HL-60 (cell line): Measurements from ENCODE around the gene ARFGEF2.

Experiments used
- DNase-seq, 2 experiments: peaks; one replicate each; pipeline ENCODE4 v3.0.0-alpha.2; 2010 to 2020; ENCODE audit warnings: low read depth in 1 of 2, low spot score in 1 of 2
- H3K27ac ChIP-seq: fragments of 250-450 bp; sonication (Bioruptor Pico); replicated peaks from 2 replicates; pipeline ENCODE4 v1.5.1; 2020; ENCODE audit warnings: mild to moderate bottlenecking, moderate library complexity
- H3K27me3 ChIP-seq: fragments of 250-450 bp; sonication (Bioruptor Pico); 2 replicates; pipeline ENCODE4 v1.5.1; 2021; ENCODE audit warnings: mild to moderate bottlenecking, moderate library complexity; ENCODE audit not compliant: insufficient read depth, poor library complexity, severe bottlenecking
- H3K4me3 ChIP-seq: replicated peaks from 2 replicates; pipeline ENCODE4 v1.5.1; 2011; ENCODE audit warnings: mild to moderate bottlenecking, control low read depth, low read length; ENCODE audit not compliant: insufficient read depth
- GABPA ChIP-seq: IDR thresholded peaks from 2 replicates; pipeline ENCODE4 v1.6.1; 2012; ENCODE audit warnings: low read depth
- POLR2AphosphoS5 ChIP-seq: IDR thresholded peaks from 2 replicates; pipeline ENCODE4 v1.6.1; 2012; ENCODE audit warnings: low read depth
- SPI1 ChIP-seq: IDR thresholded peaks from 2 replicates; pipeline ENCODE4 v1.6.1; 2012; ENCODE audit warnings: low read depth, mild to moderate bottlenecking, borderline replicate concordance
- TF ChIP-seq, protein P1 (sequence below): IDR thresholded peaks from 2 replicates; pipeline ENCODE4 v1.6.1; 2012; ENCODE audit warnings: low read depth; ENCODE audit not compliant: insufficient replicate concordance
- TF ChIP-seq, protein P2 (sequence below): IDR thresholded peaks from one replicate; pipeline ENCODE4 v1.5.1; 2011; ENCODE audit warnings: low read length, control low read depth, inconsistent platforms; ENCODE audit not compliant: insufficient read depth

ARFGEF2 gene

DNA sequence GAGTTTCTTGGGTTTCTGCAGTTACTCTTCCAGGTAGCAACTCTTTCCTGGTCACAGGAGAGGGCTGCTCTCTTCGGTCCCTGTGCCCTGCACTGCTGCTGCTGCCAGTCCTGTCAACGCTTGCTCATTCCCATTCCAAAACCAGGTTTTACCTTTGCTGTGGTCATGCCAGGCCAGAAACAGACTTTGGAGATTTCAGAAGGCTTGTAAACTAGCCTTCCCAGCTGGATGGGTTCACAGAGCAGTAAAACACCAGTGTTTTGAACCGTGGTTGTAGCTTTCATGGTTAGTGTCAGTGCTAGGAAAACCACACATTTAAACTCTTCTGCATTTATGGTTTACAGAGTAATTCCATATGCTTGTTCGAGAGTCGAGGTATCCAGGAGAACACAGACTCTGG lies 16.2 kb downstream of the ARFGEF2 start:
- no peak for DNase-seq

DNA sequence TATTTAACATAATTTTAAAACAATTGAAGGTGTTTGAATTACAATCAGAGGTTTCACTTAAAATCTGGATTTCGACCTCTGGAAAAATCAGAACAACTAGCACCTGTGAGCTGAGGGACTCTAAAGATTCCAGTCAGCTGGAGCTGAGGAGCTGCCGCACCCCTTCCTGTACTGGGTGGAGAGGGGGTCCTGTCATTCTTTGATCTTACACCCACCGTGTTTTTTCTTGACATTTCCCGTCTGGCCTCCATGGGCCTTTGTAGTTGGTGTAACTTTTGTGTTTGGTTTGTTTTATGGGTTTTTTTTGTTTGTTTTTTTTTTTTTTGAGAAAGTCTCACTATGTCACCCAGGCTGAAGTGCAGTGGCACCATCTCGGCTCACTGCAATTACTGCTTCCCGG lies 17.2 kb downstream of the ARFGEF2 start:
- H3K4me3 ChIP-seq = no peak overlapping the region
- no peaks in the 10 kb centered on the region for H3K27me3 ChIP-seq
- TF ChIP-seq, protein P1, sequence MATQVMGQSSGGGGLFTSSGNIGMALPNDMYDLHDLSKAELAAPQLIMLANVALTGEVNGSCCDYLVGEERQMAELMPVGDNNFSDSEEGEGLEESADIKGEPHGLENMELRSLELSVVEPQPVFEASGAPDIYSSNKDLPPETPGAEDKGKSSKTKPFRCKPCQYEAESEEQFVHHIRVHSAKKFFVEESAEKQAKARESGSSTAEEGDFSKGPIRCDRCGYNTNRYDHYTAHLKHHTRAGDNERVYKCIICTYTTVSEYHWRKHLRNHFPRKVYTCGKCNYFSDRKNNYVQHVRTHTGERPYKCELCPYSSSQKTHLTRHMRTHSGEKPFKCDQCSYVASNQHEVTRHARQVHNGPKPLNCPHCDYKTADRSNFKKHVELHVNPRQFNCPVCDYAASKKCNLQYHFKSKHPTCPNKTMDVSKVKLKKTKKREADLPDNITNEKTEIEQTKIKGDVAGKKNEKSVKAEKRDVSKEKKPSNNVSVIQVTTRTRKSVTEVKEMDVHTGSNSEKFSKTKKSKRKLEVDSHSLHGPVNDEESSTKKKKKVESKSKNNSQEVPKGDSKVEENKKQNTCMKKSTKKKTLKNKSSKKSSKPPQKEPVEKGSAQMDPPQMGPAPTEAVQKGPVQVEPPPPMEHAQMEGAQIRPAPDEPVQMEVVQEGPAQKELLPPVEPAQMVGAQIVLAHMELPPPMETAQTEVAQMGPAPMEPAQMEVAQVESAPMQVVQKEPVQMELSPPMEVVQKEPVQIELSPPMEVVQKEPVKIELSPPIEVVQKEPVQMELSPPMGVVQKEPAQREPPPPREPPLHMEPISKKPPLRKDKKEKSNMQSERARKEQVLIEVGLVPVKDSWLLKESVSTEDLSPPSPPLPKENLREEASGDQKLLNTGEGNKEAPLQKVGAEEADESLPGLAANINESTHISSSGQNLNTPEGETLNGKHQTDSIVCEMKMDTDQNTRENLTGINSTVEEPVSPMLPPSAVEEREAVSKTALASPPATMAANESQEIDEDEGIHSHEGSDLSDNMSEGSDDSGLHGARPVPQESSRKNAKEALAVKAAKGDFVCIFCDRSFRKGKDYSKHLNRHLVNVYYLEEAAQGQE = no peak
- TF ChIP-seq SPI1 = no peak
- TF ChIP-seq GABPA = no peak
- TF ChIP-seq POLR2AphosphoS5 = no peak
- TF ChIP-seq, protein P2, sequence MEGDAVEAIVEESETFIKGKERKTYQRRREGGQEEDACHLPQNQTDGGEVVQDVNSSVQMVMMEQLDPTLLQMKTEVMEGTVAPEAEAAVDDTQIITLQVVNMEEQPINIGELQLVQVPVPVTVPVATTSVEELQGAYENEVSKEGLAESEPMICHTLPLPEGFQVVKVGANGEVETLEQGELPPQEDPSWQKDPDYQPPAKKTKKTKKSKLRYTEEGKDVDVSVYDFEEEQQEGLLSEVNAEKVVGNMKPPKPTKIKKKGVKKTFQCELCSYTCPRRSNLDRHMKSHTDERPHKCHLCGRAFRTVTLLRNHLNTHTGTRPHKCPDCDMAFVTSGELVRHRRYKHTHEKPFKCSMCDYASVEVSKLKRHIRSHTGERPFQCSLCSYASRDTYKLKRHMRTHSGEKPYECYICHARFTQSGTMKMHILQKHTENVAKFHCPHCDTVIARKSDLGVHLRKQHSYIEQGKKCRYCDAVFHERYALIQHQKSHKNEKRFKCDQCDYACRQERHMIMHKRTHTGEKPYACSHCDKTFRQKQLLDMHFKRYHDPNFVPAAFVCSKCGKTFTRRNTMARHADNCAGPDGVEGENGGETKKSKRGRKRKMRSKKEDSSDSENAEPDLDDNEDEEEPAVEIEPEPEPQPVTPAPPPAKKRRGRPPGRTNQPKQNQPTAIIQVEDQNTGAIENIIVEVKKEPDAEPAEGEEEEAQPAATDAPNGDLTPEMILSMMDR = no peak
- DNase-seq = no peak
- no peak overlapping the region for H3K27ac ChIP-seq

More for the DNA sequence above, 16.2 kb downstream of the ARFGEF2 start:
- Histone ChIP-seq H3K27me3 (no peaks in the 10 kb centered on the region), H3K4me3 (no peak overlapping the region), H3K27ac (no peak overlapping the region)
- TF ChIP-seq SPI1 (no peak), POLR2AphosphoS5 (no peak), GABPA (no peak)
- TF ChIP-seq, protein P1 = no peak
- TF ChIP-seq, protein P2 = no peak

DNA sequence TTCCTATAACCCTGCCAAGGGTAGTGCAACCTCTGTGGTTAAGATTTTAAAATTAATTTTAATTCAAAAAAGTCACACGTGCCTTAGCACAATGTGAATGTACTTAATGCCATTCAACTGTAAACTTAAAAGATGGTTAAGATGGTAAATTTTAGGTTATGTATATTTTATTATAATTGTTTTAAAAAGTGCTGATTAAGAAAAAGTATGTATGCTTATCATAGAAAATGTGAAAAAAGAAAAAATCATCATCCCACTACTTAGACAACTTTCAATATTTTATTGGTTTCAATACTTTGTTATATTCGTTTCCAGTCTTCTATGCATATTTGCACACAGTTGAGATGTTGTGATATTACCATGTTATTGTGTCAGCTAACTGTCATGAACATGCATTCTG lies 18.7 kb downstream of the ARFGEF2 start:
- no peak overlapping the region for H3K27ac ChIP-seq
- no peak for DNase-seq
- TF ChIP-seq GABPA (no peak), SPI1 (no peak), POLR2AphosphoS5 (no peak)
- TF ChIP-seq, protein P2 = no peak
- TF ChIP-seq, protein P1 = no peak
- no peak overlapping the region for H3K4me3 ChIP-seq
- no peaks in the 10 kb centered on the region for H3K27me3 ChIP-seq
